CD4-positive, alpha-beta T cell (primary cell): Measurements from ENCODE around the gene SERPINA12. TPM values are rescaled to one million over a fixed set of nuclear protein-coding genes. Genes with fewer than 3 reads are reported as not detected.

Experiments
- ATAC-seq: fragments of 200-7000 bp; cut with Tn5 transposase; one replicate; pipeline ENCODE4 v1.10.0; 2022; ENCODE audit warnings: mild to moderate bottlenecking; ENCODE audit not compliant: poor library complexity
- CTCF ChIA-PET: fragments of 350-600 bp; sonication (Branson Sonifier 250); formaldehyde crosslinking; loops from one replicate; lab custom pipeline; 2021; ENCODE audit warnings: antibody characterized with exemption, inconsistent platforms; lab: Charles Lee
- POLR2A ChIA-PET: fragments of 350-600 bp; sonication (Branson Sonifier 250); formaldehyde crosslinking; loops from one replicate; lab custom pipeline; 2021; ENCODE audit warnings: antibody characterized with exemption, inconsistent platforms; lab: Charles Lee
- DNase-seq, 14 experiments: peaks; one replicate each; pipeline ENCODE4 v3.0.0-alpha.2; 2013 to 2020; ENCODE audit warnings: mixed read lengths in 2 of 14
- H3K27ac ChIP-seq, 2 donors: one replicate each; pipeline versions ENCODE4 v1.5.1 to v1.7.0; 2013; ENCODE audit warnings: low read length in 2 of 2, low read depth in 1 of 2, mild to moderate bottlenecking in 1 of 2
- H3K27me3 ChIP-seq, 2 experiments: 1 replicate in 1 of 2; 2 replicates in 1 of 2; pipeline versions ENCODE4 v1.6.1 to v1.7.0; 2013; ENCODE audit warnings: low read length in 2 of 2, control low read depth in 1 of 2, mild to moderate bottlenecking in 1 of 2, moderate library complexity in 1 of 2; ENCODE audit not compliant: insufficient read depth in 2 of 2, control insufficient read depth in 1 of 2
- H3K36me3 ChIP-seq: one replicate; pipeline ENCODE4 v1.6.1; 2013; ENCODE audit warnings: low read length, control low read depth; ENCODE audit not compliant: insufficient read depth
- H3K4me1 ChIP-seq: one replicate; pipeline ENCODE4 v1.6.1; 2013; ENCODE audit warnings: low read length, control low read depth; ENCODE audit not compliant: insufficient read depth
- H3K4me3 ChIP-seq: one replicate; pipeline ENCODE4 v1.5.1; 2013; ENCODE audit warnings: mild to moderate bottlenecking, low read length, moderate library complexity
- H3K9me3 ChIP-seq, 2 experiments: 1 replicate in 1 of 2; 2 replicates in 1 of 2; pipeline versions ENCODE4 v1.6.1 to v1.7.0; 2013; ENCODE audit warnings: low read length in 2 of 2, mild to moderate bottlenecking in 2 of 2, control low read depth in 1 of 2, moderate library complexity in 1 of 2; ENCODE audit not compliant: control insufficient read depth in 1 of 2, insufficient read depth in 1 of 2
- H3K27ac Mint-ChIP-seq: one replicate; pipeline ENCODE4 v1.8.0; 2020; ENCODE audit warnings: mixed read lengths
- H3K27me3 Mint-ChIP-seq: one replicate; pipeline ENCODE4 v1.8.0; 2021; ENCODE audit warnings: mixed read lengths
- H3K36me3 Mint-ChIP-seq: one replicate; pipeline ENCODE4 v1.8.0; 2021; ENCODE audit warnings: low read depth, mixed read lengths
- H3K4me1 Mint-ChIP-seq: one replicate; pipeline ENCODE4 v1.8.0; 2021; ENCODE audit warnings: low read depth, mixed read lengths
- H3K4me3 Mint-ChIP-seq: one replicate; pipeline ENCODE4 v1.8.0; 2020; ENCODE audit warnings: mild to moderate bottlenecking, mixed read lengths
- H3K9me3 Mint-ChIP-seq: one replicate; pipeline ENCODE4 v1.8.0; 2020; ENCODE audit warnings: mixed read lengths
- CTCF ChIP-seq: fragments of 200-600 bp; IDR thresholded peaks from one replicate; pipeline ENCODE4 v1.8.0; 2022; ENCODE audit warnings: antibody characterized with exemption, mild to moderate bottlenecking
- intact Hi-C, 2 experiments: fragments of 100-400 bp; cut with DNase I in 1 of 2; cut with micrococcal nuclease in 1 of 2; formaldehyde crosslinking; loops; one replicate each; pipeline versions ENCODE4 v1.15.1 to v1.9.0; 2023 to 2025; cut with DNase I, micrococcal nuclease
- total RNA-seq, 174 experiments: library from RNA in 2 of 174; stranded (reverse) in 2 of 174; gene quantifications; one replicate each; pipeline ENCODE4 v1.2.3 and lab custom pipeline; 2021 to 2026

Gene SERPINA12
- total RNA-seq, 2 experiments from 2014 or later, result not detected

DNA sequence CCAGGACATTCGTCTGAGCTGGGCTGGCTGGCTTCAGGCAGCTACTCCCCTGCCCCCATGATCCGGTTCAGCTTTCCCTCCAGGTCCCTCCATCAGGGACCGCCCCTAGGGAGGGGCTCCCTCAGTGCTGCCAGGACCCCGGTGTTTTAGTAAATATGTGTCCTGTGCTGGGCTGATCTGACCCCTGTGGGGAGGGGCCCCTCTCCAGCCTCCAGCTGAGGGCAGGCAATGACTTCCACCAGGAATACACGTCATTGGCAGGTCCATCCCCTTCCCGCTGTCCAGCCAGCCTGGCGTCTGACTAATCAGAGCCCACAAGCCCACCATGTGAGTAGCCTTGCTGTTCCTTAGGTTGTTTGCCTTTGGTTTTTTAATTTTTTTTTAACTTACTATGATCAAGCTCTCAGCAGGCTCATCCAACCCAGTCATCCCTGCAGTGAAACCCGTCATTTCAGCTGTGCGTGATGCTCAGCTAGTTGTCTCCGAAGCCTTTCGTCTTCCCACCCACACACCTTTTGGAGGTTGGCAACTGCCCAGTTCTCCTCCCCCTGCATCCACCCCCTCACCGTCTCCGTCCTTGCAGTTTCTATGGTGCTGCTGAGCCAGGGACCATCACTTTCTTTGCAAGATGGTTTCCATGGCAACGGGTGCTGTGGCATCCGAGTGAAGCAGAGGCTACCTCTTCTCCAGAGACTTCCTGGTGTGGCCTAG is 36.0 kb upstream of the SERPINA12 start:
- H3K27ac ChIP-seq, result no peak overlapping the region
- ChIA-PET CTCF (no interaction called here), POLR2A (no interaction called here)
- intact Hi-C loops, result no loop called here
- H3K27ac Mint-ChIP-seq, result no peak overlapping the region
- peaks cover 0 to 6% of the 10 kb centered on the region in 2 experiments for H3K27me3 ChIP-seq
- H3K4me1 Mint-ChIP-seq, result no peaks in the 10 kb centered on the region
- ATAC-seq (no peak), DNase-seq (no peak)
- H3K36me3 ChIP-seq, result no peaks in the 10 kb centered on the region
- H3K4me3 ChIP-seq, result no peak overlapping the region
- no peaks in the 10 kb centered on the region for H3K36me3 Mint-ChIP-seq
- H3K9me3 ChIP-seq, result peaks cover 0 to 19% of the 10 kb centered on the region in 2 experiments
- H3K27me3 Mint-ChIP-seq, result peaks cover 39% of the 10 kb centered on the region
- no peaks in the 10 kb centered on the region for H3K4me1 ChIP-seq
- H3K9me3 Mint-ChIP-seq, result no peaks in the 10 kb centered on the region
- TF ChIP-seq CTCF, result no peak
- no peak overlapping the region for H3K4me3 Mint-ChIP-seq

- TF ChIP-seq CTCF, result no peak
- Mint-ChIP-seq H3K4me1 (no peaks in the 10 kb centered on the region), H3K9me3 (no peaks in the 10 kb centered on the region), H3K27me3 (peaks cover 39% of the 10 kb centered on the region), H3K36me3 (no peaks in the 10 kb centered on the region), H3K27ac (no peak overlapping the region), H3K4me3 (no peak overlapping the region)
- Histone ChIP-seq H3K4me3 (no peak overlapping the region), H3K4me1 (no peaks in the 10 kb centered on the region), H3K36me3 (no peaks in the 10 kb centered on the region), H3K27me3 (peaks cover 0 to 6% of the 10 kb centered on the region in 2 experiments), H3K27ac (no peak overlapping the region), H3K9me3 (peaks cover 0 to 19% of the 10 kb centered on the region in 2 experiments)
- ChIA-PET CTCF (no interaction called here), POLR2A (no interaction called here)
- ATAC-seq (no peak), DNase-seq (no peak)
- intact Hi-C loops, result no loop called here
Observed at GRCh38 chr14:94544726-94545125, 35.5 kb upstream of the SERPINA12 start.

GRCh38 chr14:94543449-94544124 is 34.3 kb upstream of the SERPINA12 start:
- no peaks in the 10 kb centered on the region for H3K4me1 Mint-ChIP-seq
- no peak overlapping the region for H3K27ac Mint-ChIP-seq
- Histone ChIP-seq H3K4me3 (no peak overlapping the region), H3K27me3 (peaks cover 0 to 2% of the 10 kb centered on the region in 2 experiments), H3K9me3 (peaks cover 0 to 16% of the 10 kb centered on the region in 2 experiments), H3K36me3 (no peaks in the 10 kb centered on the region), H3K4me1 (no peaks in the 10 kb centered on the region), H3K27ac (no peak overlapping the region)
- peaks cover 41% of the 10 kb centered on the region for H3K27me3 Mint-ChIP-seq
- ATAC-seq, result no peak
- TF ChIP-seq CTCF, result no peak
- no peak for DNase-seq
- H3K4me3 Mint-ChIP-seq, result no peak overlapping the region
- ChIA-PET POLR2A (no interaction called here), CTCF (no interaction called here)
- no peaks in the 10 kb centered on the region for H3K36me3 Mint-ChIP-seq
- intact Hi-C loops, result no loop called here
- no peaks in the 10 kb centered on the region for H3K9me3 Mint-ChIP-seq
